ENCODE data around the gene HSH2D. TPM values are rescaled to one million over a fixed set of nuclear protein-coding genes. Genes with fewer than 3 reads are reported as not detected.

Gene HSH2D
- total and polyA plus RNA-seq, 9 of the 15 experiments (the other 6 are each of a cell fraction or from before 2014, with no cell fraction given) = 0.03 to 1.1 (median 0.35) TPM; not detected in 1

- TF ChIP-seq PATZ1 (CRISPR knock-in tag; IDR thresholded peaks at IDR 0.05; ENCODE audit: borderline replicate concordance) (no peak), KDM4B (IDR thresholded peaks at IDR 0.05; ENCODE audit: borderline replicate concordance in 2 of 2, low read depth in 1 of 2) (no peak), MTA1 (IDR thresholded peaks at IDR 0.05; ENCODE audit: borderline replicate concordance) (no peak), CEBPG (CRISPR knock-in tag; IDR thresholded peaks at IDR 0.05) (no peak), CEBPG (tag; conservative IDR thresholded peaks at IDR 0.05 in 1 of 2, IDR thresholded peaks at IDR 0.05 in 1 of 2) (no peak), MED1 (CRISPR knock-in tag; IDR thresholded peaks at IDR 0.05; ENCODE audit: borderline replicate concordance) (no peak), POLR2AphosphoS5 (IDR thresholded peaks at IDR 0.05; ENCODE audit: control insufficient read depth, insufficient read depth, low read depth, low read length) (peak; percentile 49; the same call in 1 of the 2 replicates), ZNF347 (CRISPR knock-in tag; IDR thresholded peaks at IDR 0.05; ENCODE audit: low read depth) (no peak), ZNF592 (IDR thresholded peaks at IDR 0.05) (no peak), RNF219 (CRISPR knock-in tag; IDR thresholded peaks at IDR 0.05) (no peak), CREM (IDR thresholded peaks at IDR 0.05; ENCODE audit: low read depth) (0 out of 2 replicates have a peak, but pooled peaks have one; percentile 12), SAP30 (IDR thresholded peaks at IDR 0.05; ENCODE audit: borderline replicate concordance, insufficient read depth, low read depth, low read length, poor library complexity, severe bottlenecking) (peak; percentile 29), ZSCAN32 (CRISPR knock-in tag; IDR thresholded peaks at IDR 0.05) (no peak), RBM14 (IDR thresholded peaks at IDR 0.05; ENCODE audit: borderline replicate concordance, insufficient read depth, low read depth, low read length) (no peak), RBM25 (IDR thresholded peaks at IDR 0.05; ENCODE audit: low read depth, low read length, severe bottlenecking) (no peak), HNRNPUL1 (IDR thresholded peaks at IDR 0.05; ENCODE audit: low read length) (no peak), ZFX (CRISPR knock-in tag; IDR thresholded peaks at IDR 0.05) (no peak)
These were observed 30.7 kb upstream of the HSH2D start (continued) for GRCh38 chr19:16112778-16113177.

All from K562 (cell line).